IPS DF 19.7 (cell line): ENCODE measurements around the gene SLC6A7.
"Not testable (repeated sequence)": the region's sequence is repeated elsewhere in the genome, so short reads cannot be mapped to it uniquely, and the experiment has no call there.

Source experiments
- DNase-seq: peaks from one replicate; pipeline ENCODE4 v3.0.0-alpha.2; 2013; ENCODE audit warnings: low read depth, low spot score

SLC6A7 gene

DNA sequence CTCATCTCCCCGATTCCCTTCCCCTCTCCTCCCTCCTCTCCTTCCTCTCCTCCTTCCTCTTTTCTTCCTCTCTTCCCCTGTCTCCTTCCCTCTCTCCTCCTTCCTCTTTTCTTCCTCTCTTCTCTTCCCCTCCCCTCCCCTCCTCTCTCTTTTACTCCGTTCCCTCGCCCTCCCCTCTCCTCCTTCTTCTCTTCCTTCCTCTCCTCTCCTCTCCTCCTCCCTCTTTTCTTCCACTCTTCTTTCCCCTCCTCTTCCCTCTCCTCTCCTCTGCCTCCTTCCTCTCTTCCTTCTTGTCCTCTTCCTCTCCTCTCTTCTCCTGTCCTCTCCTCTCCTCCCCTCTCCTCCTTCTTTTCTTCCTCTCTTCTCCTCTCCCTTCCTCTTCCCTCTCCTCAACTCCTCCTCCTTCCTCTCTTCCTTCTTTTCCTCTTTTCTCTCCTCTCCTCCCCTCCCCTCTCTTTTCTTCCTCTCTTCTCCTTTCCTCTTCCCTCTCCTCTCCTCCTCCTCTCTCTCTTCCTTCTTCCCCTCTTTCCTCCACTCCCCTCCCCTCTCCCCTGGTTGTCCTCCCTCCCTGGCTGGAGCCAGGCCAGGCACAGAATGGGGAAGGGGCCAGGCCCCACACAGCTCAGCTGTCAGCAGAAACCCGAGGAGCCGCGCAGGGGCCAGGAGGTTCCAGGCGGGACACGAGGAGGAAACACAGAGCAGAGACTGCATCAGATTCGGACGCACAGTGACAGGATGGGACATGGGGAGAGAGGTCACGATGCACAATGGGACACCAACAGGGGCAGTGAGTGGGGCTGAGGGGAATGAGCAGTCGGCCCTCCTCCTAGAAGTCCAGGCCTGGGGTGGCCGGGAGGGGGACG is 51.7 kb downstream of the SLC6A7 start:
- no peak for DNase-seq

- DNase-seq, result no peak
These were observed 52.5 kb downstream of the SLC6A7 start for GRCh38 chr5:150242251-150242894.

DNA sequence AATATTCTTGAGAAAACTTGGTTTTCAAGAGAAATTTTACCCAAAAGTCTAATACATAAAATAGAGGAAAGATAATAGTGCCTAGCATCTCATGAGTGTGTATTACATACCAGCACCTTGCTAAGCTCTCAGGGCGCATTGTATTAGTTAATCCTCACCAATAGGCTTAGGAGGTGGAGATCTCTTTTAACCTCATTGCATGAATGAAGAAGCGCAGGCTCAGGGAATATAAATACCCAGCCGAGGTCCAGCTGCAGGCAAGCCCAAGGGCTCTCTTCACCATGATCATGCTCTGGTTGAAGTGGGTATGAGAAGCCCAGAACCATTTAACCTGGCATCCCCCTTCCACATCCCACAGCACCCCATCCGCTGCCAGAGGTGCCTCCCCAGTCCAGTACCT is 53.7 kb downstream of the SLC6A7 start:
- DNase-seq, result no peak

GRCh38 chr5:150244209-150244608 is 54.3 kb downstream of the SLC6A7 start:
- no peak for DNase-seq

GRCh38 chr5:150245111-150245789 is 55.4 kb downstream of the SLC6A7 start:
- no peak for DNase-seq

GRCh38 chr5:150245808-150246207 is 55.9 kb downstream of the SLC6A7 start:
- DNase-seq, result no peak

DNA sequence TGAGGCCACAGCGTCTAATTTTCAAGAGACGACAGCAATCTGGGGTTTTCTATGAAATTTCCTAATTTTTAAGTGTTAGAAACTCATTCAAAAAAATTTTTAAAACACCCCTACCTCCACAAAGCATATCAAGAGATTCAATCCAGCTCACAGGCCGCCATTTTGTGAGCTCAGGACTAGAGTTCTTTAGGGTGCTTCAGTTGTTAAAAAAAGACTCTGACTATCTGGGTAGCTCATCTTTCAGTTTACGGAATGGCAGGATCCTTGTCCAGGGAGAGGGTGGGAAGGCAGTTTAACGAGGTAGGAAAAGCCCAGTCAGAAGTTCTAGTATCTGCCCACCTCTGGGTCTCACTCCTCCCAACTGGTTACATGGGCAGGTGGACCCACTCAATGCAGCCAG is 56.6 kb downstream of the SLC6A7 start:
- DNase-seq, result no peak

DNA sequence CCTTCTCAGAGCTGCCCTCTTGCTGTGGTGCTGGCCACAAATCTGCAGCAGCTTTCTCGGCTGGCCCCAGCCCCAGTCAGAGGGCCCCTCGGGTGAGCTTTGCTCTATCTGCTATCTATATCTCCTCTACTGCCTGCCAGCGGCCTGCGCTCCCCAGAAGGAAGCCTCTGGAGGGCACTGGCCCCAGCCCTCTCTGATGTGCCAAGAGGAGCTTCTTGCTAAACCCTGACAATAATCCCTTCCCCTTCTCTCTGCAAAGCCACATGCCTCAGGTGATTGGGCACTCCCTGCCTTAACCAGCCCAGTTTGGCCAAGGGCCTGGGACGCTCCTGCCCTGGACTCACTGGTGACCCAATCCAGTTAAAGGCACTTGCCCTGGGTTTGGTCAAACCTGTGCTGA is 57.0 kb downstream of the SLC6A7 start:
- no peak for DNase-seq

GRCh38 chr5:150247726-150248125 is 57.9 kb downstream of the SLC6A7 start:
- DNase-seq, result no peak

- not testable (repeated sequence) for DNase-seq
These were observed 58.6 kb downstream of the SLC6A7 start for GRCh38 chr5:150248493-150248892.

GRCh38 chr5:150248946-150249345 is 59.1 kb downstream of the SLC6A7 start:
- DNase-seq, result no peak

- DNase-seq, result no peak
These were observed 59.9 kb downstream of the SLC6A7 start for GRCh38 chr5:150249744-150250143.

GRCh38 chr5:150251504-150251903 is 61.6 kb downstream of the SLC6A7 start:
- no peak for DNase-seq

GRCh38 chr5:150252489-150252888 is 62.6 kb downstream of the SLC6A7 start:
- no peak for DNase-seq

DNA sequence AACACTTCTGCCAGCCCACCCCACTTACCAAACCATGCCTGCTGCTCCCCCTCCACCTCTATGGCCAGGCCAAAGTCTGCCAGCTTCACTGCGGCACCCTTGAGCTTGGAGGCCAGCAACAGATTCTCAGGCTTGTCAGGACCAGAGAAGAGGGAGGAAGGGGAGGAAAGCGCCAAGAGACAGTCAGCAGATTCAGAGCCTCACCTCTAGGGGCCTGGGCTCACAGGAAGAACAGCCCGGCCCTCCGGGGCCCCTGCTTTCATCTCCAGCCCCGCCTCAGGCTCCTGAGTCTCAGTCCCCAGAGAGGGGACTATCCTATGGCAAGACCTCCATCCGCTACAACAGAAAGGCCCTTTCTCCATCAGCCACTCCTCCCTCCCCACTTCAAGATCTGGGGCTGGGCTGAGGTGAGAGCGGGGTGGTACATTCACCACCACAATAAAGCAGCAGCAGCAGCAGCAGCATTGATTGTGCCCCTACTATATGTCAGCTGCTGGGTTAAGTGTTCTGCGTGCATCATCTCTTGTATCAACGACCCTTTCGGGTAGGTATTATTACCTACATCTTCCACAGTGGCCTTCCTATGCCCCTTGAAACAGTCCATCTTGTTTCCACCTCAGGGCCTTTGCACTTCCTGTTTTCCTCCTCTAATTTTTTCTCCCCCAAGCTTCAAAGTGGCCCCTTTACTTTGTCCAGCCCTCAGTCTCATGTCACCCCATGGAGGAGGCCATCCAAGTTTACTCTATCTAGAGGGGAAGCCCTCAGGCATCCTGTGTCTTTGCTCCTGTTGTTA is 63.8 kb downstream of the SLC6A7 start:
- no peak for DNase-seq

DNA sequence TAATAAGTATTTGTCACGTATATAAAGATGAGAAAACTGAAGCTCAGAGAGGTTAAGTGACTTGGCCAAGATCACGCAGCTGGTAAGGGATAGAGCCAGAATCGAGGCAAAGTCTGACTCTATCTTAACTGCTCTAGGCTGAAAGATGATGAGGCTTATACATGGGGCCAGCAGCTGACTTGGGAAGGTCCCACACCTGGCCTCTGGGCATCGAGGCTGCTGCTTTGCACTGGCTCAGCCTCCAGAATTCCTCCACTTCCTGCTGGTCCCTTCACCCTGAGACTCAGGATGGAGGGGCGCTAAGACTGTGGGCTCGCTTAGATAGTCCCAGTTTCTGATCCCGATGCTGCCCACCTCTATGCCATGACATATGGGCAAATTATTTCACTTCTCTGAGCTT is 64.5 kb downstream of the SLC6A7 start:
- no peak for DNase-seq

GRCh38 chr5:150254774-150255173 is 64.9 kb downstream of the SLC6A7 start:
- no peak for DNase-seq

GRCh38 chr5:150255659-150256409 is 66.0 kb downstream of the SLC6A7 start:
- DNase-seq, result no peak

DNA sequence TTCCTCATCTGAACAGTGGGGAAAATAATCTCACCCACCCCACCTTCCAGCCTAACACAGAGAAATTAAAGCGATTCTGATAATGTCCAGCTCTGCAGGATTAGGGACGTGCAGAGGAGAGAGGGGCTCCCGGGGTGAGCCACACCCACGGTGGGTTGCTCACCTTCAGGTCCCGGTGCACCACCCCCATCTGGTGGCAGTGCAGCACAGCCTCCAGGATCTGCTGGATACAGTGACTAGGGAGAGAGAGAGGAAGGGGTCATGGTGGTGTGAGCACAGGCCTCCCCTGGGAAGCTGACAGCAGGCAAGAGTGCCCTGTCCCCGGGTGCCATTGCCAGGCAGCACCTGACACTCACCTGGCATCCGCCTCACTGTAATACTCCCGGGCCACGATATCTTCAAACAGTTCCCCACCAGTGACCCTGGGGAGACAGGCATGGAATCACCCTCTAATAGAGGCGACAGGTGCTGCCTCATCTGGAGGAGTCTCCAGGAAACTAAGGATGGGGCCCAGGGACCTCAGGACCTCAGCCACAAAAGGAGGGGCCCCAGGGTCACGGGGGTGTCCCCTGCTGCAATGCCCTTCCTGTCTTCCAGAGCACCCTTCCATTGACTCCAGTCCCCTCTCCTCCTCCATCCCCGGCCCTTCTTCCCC is 66.7 kb downstream of the SLC6A7 start:
- DNase-seq, result no peak

DNA sequence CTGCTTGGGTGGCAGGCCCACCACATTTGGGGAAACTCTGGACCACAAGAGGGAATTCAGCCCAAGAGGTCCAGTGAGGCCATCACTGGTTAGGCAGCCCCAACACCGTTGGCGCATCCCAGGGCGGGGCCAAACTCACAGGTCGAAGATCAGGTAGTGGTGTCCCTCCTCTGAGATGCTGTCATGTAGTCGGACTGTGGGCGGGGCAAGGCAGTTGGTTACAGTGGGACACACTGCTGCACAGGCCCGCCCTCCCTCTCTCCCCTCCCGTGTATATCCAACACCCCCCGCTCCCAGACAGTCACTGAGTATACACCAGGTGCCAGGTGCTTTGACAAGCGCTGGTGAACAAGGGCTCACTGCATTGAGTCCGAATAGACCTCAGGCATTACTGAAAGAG is 67.6 kb downstream of the SLC6A7 start:
- no peak for DNase-seq

GRCh38 chr5:150258130-150258529 is 68.3 kb downstream of the SLC6A7 start:
- DNase-seq, result no peak
